Neuronal stem cell (in vitro differentiated cells): ENCODE results near the gene CPLX4.
A peak's percentile ranks its signal among the peaks of the same experiment; 100 is the strongest.

ENCODE experiments used
- DNase-seq: peaks from one replicate; pipeline ENCODE4 v3.0.0-alpha.2; 2013; ENCODE audit warnings: low spot score
- H2AFZ ChIP-seq: one replicate; pipeline ENCODE4 v1.6.1; 2013; ENCODE audit warnings: mild to moderate bottlenecking, low read length, inconsistent platforms
- H2AK5ac ChIP-seq: 2 replicates; pipeline ENCODE4 v1.6.1; 2013; ENCODE audit warnings: low read depth, mild to moderate bottlenecking, inconsistent platforms, low read length, moderate library complexity, mixed read lengths
- H2BK120ac ChIP-seq: 2 replicates; pipeline ENCODE4 v1.6.1; 2013; ENCODE audit warnings: low read depth, mild to moderate bottlenecking, inconsistent platforms, low read length, moderate library complexity, mixed read lengths
- H2BK12ac ChIP-seq: one replicate; pipeline ENCODE4 v1.6.1; 2013; ENCODE audit warnings: low read length, inconsistent platforms
- H2BK15ac ChIP-seq: 2 replicates; pipeline ENCODE4 v1.6.1; 2013; ENCODE audit warnings: mild to moderate bottlenecking, low read length, inconsistent platforms, mixed read lengths
- H2BK5ac ChIP-seq: one replicate; pipeline ENCODE4 v1.6.1; 2013; ENCODE audit warnings: inconsistent platforms, mild to moderate bottlenecking, low read length, moderate library complexity
- H3K14ac ChIP-seq: one replicate; pipeline ENCODE4 v1.6.1; 2013; ENCODE audit warnings: low read length, inconsistent platforms
- H3K18ac ChIP-seq: 2 replicates; pipeline ENCODE4 v1.6.1; 2013; ENCODE audit warnings: low read length, inconsistent platforms
- H3K23ac ChIP-seq: 2 replicates; pipeline ENCODE4 v1.6.1; 2013; ENCODE audit warnings: low read depth, mild to moderate bottlenecking, mixed read lengths, low read length, inconsistent platforms; ENCODE audit not compliant: poor library complexity
- H3K27ac ChIP-seq: replicated peaks from 3 replicates; pipeline ENCODE4 v1.5.1; 2013; ENCODE audit warnings: low read length, inconsistent platforms
- H3K27me3 ChIP-seq, 3 experiments: 2 replicates each; pipeline ENCODE4 v1.6.1; 2013; ENCODE audit warnings: low read length in 3 of 3, mild to moderate bottlenecking in 2 of 3, inconsistent platforms in 1 of 3, low read depth in 1 of 3, mixed read lengths in 1 of 3, moderate library complexity in 1 of 3; ENCODE audit not compliant: control insufficient read depth in 3 of 3, insufficient read depth in 3 of 3
- H3K36me3 ChIP-seq, 2 donors: replicated peaks in 1 of 2; 2 replicates each; pipeline ENCODE4 v1.6.1; 2013; ENCODE audit warnings: low read length in 2 of 2; ENCODE audit not compliant: control insufficient read depth in 2 of 2, insufficient read depth in 2 of 2
- H3K4ac ChIP-seq: 2 replicates; pipeline ENCODE4 v1.6.1; 2013; ENCODE audit warnings: inconsistent platforms, mild to moderate bottlenecking, low read length, moderate library complexity
- H3K4me1 ChIP-seq, 2 donors: 1 replicate in 1 of 2; 2 replicates in 1 of 2; pipeline ENCODE4 v1.6.1; 2013; ENCODE audit warnings: low read length in 2 of 2, low read depth in 1 of 2; ENCODE audit not compliant: control insufficient read depth in 2 of 2, insufficient read depth in 1 of 2
- H3K4me2 ChIP-seq: one replicate; pipeline ENCODE4 v1.6.1; 2013; ENCODE audit warnings: mild to moderate bottlenecking, low read length, inconsistent platforms; ENCODE audit not compliant: insufficient read depth, poor library complexity, severe bottlenecking
- H3K4me3 ChIP-seq, 2 donors: 2 replicates each; pipeline ENCODE4 v1.5.1; 2013; ENCODE audit warnings: low read length in 2 of 2, mild to moderate bottlenecking in 2 of 2, inconsistent platforms in 1 of 2, moderate library complexity in 1 of 2
- H3K79me1 ChIP-seq: one replicate; pipeline ENCODE4 v1.6.1; 2013; ENCODE audit warnings: low read depth, mild to moderate bottlenecking, inconsistent platforms, low read length, moderate library complexity
- H3K9ac ChIP-seq: one replicate; pipeline ENCODE4 v1.6.1; 2013; ENCODE audit warnings: mild to moderate bottlenecking, low read depth, low read length, inconsistent platforms; ENCODE audit not compliant: poor library complexity
- H3K9me3 ChIP-seq, 2 donors: replicated peaks in 1 of 2; 2 replicates each; pipeline versions ENCODE3 to v1.6.1; 2013; ENCODE audit warnings: low read length in 2 of 2, mild to moderate bottlenecking in 2 of 2, inconsistent platforms in 1 of 2, low read depth in 1 of 2, mixed read lengths in 1 of 2, moderate library complexity in 1 of 2; ENCODE audit not compliant: control insufficient read depth in 2 of 2, insufficient read depth in 1 of 2
- H4K8ac ChIP-seq: one replicate; pipeline ENCODE4 v1.6.1; 2013; ENCODE audit warnings: low read depth, mild to moderate bottlenecking, inconsistent platforms, low read length, moderate library complexity
- H4K91ac ChIP-seq: one replicate; pipeline ENCODE4 v1.6.1; 2013; ENCODE audit warnings: low read length, low read depth, mild to moderate bottlenecking, inconsistent platforms; ENCODE audit not compliant: poor library complexity
- WGBS, 2 donors: extraction: QIAGEN DNeasy Blood & Tissue Kit; methylation state at CpG; one replicate each; pipeline ENCODE4 v1.1.7; 2013; ENCODE audit warnings: missing lambda C conversion rate in 2 of 2, mixed read lengths in 1 of 2; ENCODE audit not compliant: insufficient read length in 2 of 2, insufficient replicate concordance in 1 of 2; ENCODE audit errors: extremely low coverage in 2 of 2; 5-methylcytosine and 5-hydroxymethylcytosine counted together

CPLX4 gene

DNA sequence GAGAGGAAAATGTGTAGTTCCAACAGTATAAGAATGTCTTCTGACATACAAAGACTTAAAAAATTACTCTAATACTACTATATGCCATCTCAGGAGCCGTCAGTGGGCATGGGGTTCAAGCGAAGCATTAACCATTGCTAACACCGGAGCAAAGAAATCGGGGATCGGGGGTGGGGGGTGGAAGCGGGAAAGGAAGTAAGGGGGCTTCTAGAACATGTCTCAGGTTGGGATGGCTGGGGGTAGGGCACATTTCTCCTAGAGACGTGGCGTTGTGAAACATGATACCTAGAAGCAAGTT lies 39.9 kb upstream of the CPLX4 start:
- H3K4me1 ChIP-seq = peaks cover 3 to 6% of the 10 kb centered on the region in 2 donors
- peaks cover 5 to 34% of the 10 kb centered on the region in 2 donors for H3K36me3 ChIP-seq
- peak overlapping the region; percentile 43 for H3K4me2 ChIP-seq
- H2BK5ac ChIP-seq = peak overlapping the region; percentile 99
- H2BK12ac ChIP-seq = no peak overlapping the region
- H3K79me1 ChIP-seq = peaks cover 5% of the 10 kb centered on the region
- no peaks in the 10 kb centered on the region for H3K9me3 ChIP-seq
- no peak overlapping the region for H3K14ac ChIP-seq
- WGBS, 2 donors = no CpG with 5 or more reads among the region's 8 CpGs
- no peak overlapping the region for H3K23ac ChIP-seq
- peak overlapping the region; percentile 96 for H2AFZ ChIP-seq
- peak overlapping the region; percentile 98 for H3K9ac ChIP-seq
- peak overlapping the region; percentile 90 for H3K27ac ChIP-seq
- no peak overlapping the region for H2BK15ac ChIP-seq
- no peak overlapping the region for H3K4ac ChIP-seq
- H4K8ac ChIP-seq = no peak overlapping the region
- peak overlapping the region; percentile 80 to 99 for H3K4me3 ChIP-seq
- H2BK120ac ChIP-seq = no peak overlapping the region
- peak overlapping the region; percentile 100 for H3K18ac ChIP-seq
- H4K91ac ChIP-seq = no peak overlapping the region
- peaks cover 0 to 31% (median 0%) of the 10 kb centered on the region in 3 experiments for H3K27me3 ChIP-seq
- H2AK5ac ChIP-seq = peak overlapping the region; percentile 100
- no peak for DNase-seq

DNA sequence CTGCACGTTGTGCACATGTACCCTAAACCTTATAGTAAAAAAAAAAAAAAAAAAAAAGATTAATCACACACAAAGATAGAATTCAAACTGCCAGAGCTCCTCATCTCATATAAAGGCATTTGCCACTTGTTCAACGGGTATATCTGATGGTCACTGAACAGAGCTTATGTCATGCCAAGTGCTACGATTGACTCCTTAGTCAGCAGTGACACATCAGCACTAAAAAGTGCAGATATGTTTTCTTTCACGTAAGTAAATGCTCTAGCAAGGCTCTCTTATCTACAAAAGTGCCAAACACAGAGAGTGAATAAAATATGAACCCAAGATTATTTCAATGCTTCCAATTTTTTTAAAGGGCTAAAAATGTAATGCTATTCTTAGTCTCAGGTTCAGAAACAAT lies 39.5 kb upstream of the CPLX4 start:
- no CpG with 5 or more reads among the region's 4 CpGs for WGBS, 2 donors
- no peak overlapping the region for H3K27ac ChIP-seq

DNA sequence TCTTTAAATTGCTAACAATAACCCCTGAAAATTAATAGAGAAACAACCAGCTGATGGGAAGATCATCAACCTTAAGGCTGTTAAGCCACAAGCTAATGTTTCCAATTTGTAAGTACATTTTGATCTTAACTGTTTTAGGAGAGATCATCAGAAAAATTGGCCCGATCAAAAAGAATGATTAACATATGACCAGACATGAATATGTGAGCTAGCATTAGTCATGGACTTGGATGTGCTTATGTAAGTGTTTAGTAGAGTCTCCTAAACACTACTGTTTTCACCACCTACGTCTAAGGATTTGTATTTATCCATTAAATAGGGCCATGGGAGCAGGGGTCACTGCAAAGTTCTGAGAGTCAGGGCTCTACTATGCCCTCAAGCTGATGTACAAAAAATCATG lies 36.3 kb upstream of the CPLX4 start:
- H2BK15ac ChIP-seq = no peak overlapping the region
- H3K4me2 ChIP-seq = no peak overlapping the region
- H3K9ac ChIP-seq = no peak overlapping the region
- no peak overlapping the region for H4K8ac ChIP-seq
- H3K27ac ChIP-seq = no peak overlapping the region
- no peak overlapping the region for H2AK5ac ChIP-seq
- H3K9me3 ChIP-seq = no peaks in the 10 kb centered on the region
- H2BK120ac ChIP-seq = no peak overlapping the region
- H3K4me1 ChIP-seq = peaks cover 6% of the 10 kb centered on the region in 2 donors
- H3K4me3 ChIP-seq = no peak overlapping the region
- H4K91ac ChIP-seq = no peak overlapping the region
- H3K79me1 ChIP-seq = peaks cover 5% of the 10 kb centered on the region
- peaks cover 0 to 4% (median 0%) of the 10 kb centered on the region in 3 experiments for H3K27me3 ChIP-seq
- H2BK12ac ChIP-seq = no peak overlapping the region
- H3K23ac ChIP-seq = no peak overlapping the region
- DNase-seq = no peak
- no peak overlapping the region for H3K18ac ChIP-seq
- no peak overlapping the region for H3K4ac ChIP-seq
- H2AFZ ChIP-seq = no peak overlapping the region
- H2BK5ac ChIP-seq = no peak overlapping the region
- no peak overlapping the region for H3K14ac ChIP-seq
- no CpG with 5 or more reads among the region's 2 CpGs for WGBS, 2 donors
- peaks cover 23 to 68% of the 10 kb centered on the region in 2 donors for H3K36me3 ChIP-seq

More for the DNA sequence above, 39.5 kb upstream of the CPLX4 start:
- no peak for DNase-seq
- Histone ChIP-seq H3K4me1 (peaks cover 3 to 6% of the 10 kb centered on the region in 2 donors), H2BK12ac (no peak overlapping the region), H3K18ac (no peak overlapping the region), H3K9ac (no peak overlapping the region), H2BK120ac (no peak overlapping the region), H2BK15ac (no peak overlapping the region), H3K4me3 (peak overlapping the region; percentile 69 to 80), H3K4me2 (peak overlapping the region; percentile 31), H3K23ac (no peak overlapping the region), H3K4ac (no peak overlapping the region), H3K9me3 (no peaks in the 10 kb centered on the region), H3K14ac (no peak overlapping the region), H2AFZ (peak overlapping the region; percentile 96), H3K27me3 (peaks cover 0 to 29% (median 0%) of the 10 kb centered on the region in 3 experiments), H4K8ac (no peak overlapping the region), H2AK5ac (no peak overlapping the region), H3K36me3 (peaks cover 8 to 38% of the 10 kb centered on the region in 2 donors), H2BK5ac (no peak overlapping the region), H3K79me1 (peaks cover 5% of the 10 kb centered on the region), H4K91ac (no peak overlapping the region)

DNA sequence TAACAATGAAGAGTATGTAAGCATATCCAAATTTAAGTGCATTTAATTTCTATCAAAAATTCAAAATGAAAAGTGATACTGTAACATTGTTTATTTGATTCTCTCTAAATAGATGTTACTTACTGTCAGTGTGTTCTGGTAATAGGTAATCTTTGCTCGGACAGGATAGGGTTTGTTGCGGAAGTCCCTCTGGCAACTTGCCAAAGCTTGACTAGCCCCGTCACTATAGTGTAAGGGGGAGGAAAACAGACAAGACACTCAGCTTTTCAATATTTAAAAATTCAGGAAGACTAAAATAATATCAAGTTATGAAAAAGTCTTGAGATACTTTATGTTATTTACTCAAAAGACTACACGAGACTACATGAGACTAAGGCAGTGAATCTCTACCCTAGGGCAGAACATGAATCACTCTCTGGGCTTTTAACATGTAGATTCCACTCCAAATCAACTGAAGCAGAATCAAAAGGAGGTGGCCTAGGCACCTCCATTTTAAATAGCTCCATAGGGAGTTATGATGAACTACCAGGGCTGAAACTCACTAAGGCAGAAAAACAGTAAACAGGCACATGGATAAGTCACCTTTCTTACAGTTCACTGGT lies 34.7 kb upstream of the CPLX4 start:
- Histone ChIP-seq H3K9me3 (no peaks in the 10 kb centered on the region), H3K4me1 (peaks cover 4 to 6% of the 10 kb centered on the region in 2 donors), H2AK5ac (no peak overlapping the region), H3K18ac (no peak overlapping the region), H4K8ac (no peak overlapping the region), H3K79me1 (no peaks in the 10 kb centered on the region), H3K4ac (no peak overlapping the region), H3K27ac (no peak overlapping the region), H3K4me3 (no peak overlapping the region), H3K4me2 (no peak overlapping the region), H2AFZ (no peak overlapping the region), H3K23ac (no peak overlapping the region), H3K36me3 (peaks cover 28 to 84% of the 10 kb centered on the region in 2 donors), H2BK12ac (no peak overlapping the region), H3K27me3 (no peaks in the 10 kb centered on the region), H3K9ac (no peak overlapping the region), H2BK5ac (no peak overlapping the region), H2BK120ac (no peak overlapping the region), H2BK15ac (no peak overlapping the region), H3K14ac (no peak overlapping the region), H4K91ac (no peak overlapping the region)
- no peak for DNase-seq
- WGBS, 2 donors = no CpG with 5 or more reads among the region's 4 CpGs
